ENCODE data around the gene USP35.

Gene USP35

GRCh38 chr11:78262238-78262637 is 73.5 kb downstream of the USP35 start:
- H3K4me3 ChIP-seq (ENCODE audit: low read depth, low read length), result no peak overlapping the region
- no peak for DNase-seq (ENCODE audit: low read depth)
- TF ChIP-seq CTCF (IDR thresholded peaks at IDR 0.05; ENCODE audit: control insufficient read depth, extremely low read depth, insufficient read depth), result no peak

- no peak for TF ChIP-seq CTCF (IDR thresholded peaks at IDR 0.05; ENCODE audit: control insufficient read depth, extremely low read depth, insufficient read depth)
- H3K4me3 ChIP-seq (ENCODE audit: low read depth, low read length), result no peak overlapping the region
- DNase-seq (ENCODE audit: low read depth), result no peak
Measured at GRCh38 chr11:78262691-78263090, 74.0 kb downstream of the USP35 start.
